Natural killer cell (primary cell): Measurements from ENCODE around the gene SCP2. TPM values are rescaled to one million over a fixed set of nuclear protein-coding genes. Genes with fewer than 3 reads are reported as not detected.

Experiments
- ATAC-seq, 3 donors: fragments of 150-1000 bp in 2 of 3; fragments of 200-7000 bp in 1 of 3; cut with Tn5 transposase; 1 replicate in 1 of 3; 2 replicates in 2 of 3; pipeline ENCODE4 v1.10.0; 2021; ENCODE audit warnings: mild to moderate bottlenecking in 2 of 3, moderate library complexity in 2 of 3
- DNase-seq, 2 donors: peaks; one replicate each; pipeline versions ENCODE4 v3.0.0 to v3.0.0-alpha.2; 2013 to 2021; ENCODE audit warnings: mixed read lengths in 1 of 2
- H3K27ac ChIP-seq: one replicate; pipeline ENCODE4 v1.5.1; 2013; ENCODE audit warnings: mild to moderate bottlenecking, low read length
- H3K27me3 ChIP-seq: one replicate; pipeline ENCODE4 v1.6.1; 2013; ENCODE audit warnings: low read length; ENCODE audit not compliant: control insufficient read depth, insufficient read depth
- H3K36me3 ChIP-seq: one replicate; pipeline ENCODE4 v1.6.1; 2013; ENCODE audit warnings: low read length; ENCODE audit not compliant: control insufficient read depth, insufficient read depth
- H3K4me1 ChIP-seq: one replicate; pipeline ENCODE4 v1.6.1; 2013; ENCODE audit warnings: low read length; ENCODE audit not compliant: control insufficient read depth, insufficient read depth
- H3K4me3 ChIP-seq: one replicate; pipeline ENCODE4 v1.5.1; 2013; ENCODE audit warnings: low read length
- H3K9me3 ChIP-seq: one replicate; pipeline ENCODE4 v1.6.1; 2013; ENCODE audit warnings: low read length; ENCODE audit not compliant: control insufficient read depth, insufficient read depth
- H3K27ac Mint-ChIP-seq, 2 donors: one replicate each; pipeline ENCODE4 v1.8.0; 2022; ENCODE audit warnings: mild to moderate bottlenecking in 2 of 2, mixed read lengths in 2 of 2, moderate library complexity in 1 of 2
- H3K27me3 Mint-ChIP-seq, 2 donors: one replicate each; pipeline ENCODE4 v1.8.0; 2022; ENCODE audit warnings: low read depth in 2 of 2, mixed read lengths in 2 of 2
- H3K36me3 Mint-ChIP-seq: one replicate; pipeline ENCODE4 v1.8.0; 2022; ENCODE audit warnings: mixed read lengths
- H3K4me1 Mint-ChIP-seq, 2 donors: one replicate each; pipeline ENCODE4 v1.8.0; 2022; ENCODE audit warnings: mixed read lengths in 2 of 2
- H3K4me3 Mint-ChIP-seq: one replicate; pipeline ENCODE4 v1.8.0; 2022; ENCODE audit warnings: mild to moderate bottlenecking, moderate library complexity, mixed read lengths
- H3K9me3 Mint-ChIP-seq, 2 donors: one replicate each; pipeline ENCODE4 v1.8.0; 2022; ENCODE audit warnings: mixed read lengths in 2 of 2
- CTCF ChIP-seq: fragments of 200-600 bp; IDR thresholded peaks from one replicate; pipeline ENCODE4 v1.8.0; 2022; ENCODE audit warnings: antibody characterized with exemption
- WGBS: methylation state at CpG from one replicate; pipeline ENCODE4 v1.1.7; 2013; ENCODE audit warnings: missing lambda C conversion rate; ENCODE audit not compliant: insufficient coverage; 5-methylcytosine and 5-hydroxymethylcytosine counted together
- intact Hi-C: fragments of 100-400 bp; cut with micrococcal nuclease; formaldehyde crosslinking; loops from one replicate; pipeline ENCODE4 v1.14.2; 2022
- total RNA-seq, 4 donors: library from RNA; stranded (reverse); fragments of 120-200 nt in 1 of 4; gene quantifications; one replicate each; pipeline versions ENCODE4 v1.2.3 to v1.2.4, GENCODE V29; 2013 to 2022

Gene SCP2
- total RNA-seq, 3 donors from 2014 or later (not counting 1 experiment from before 2014, with no cell fraction given): 90.0 to 118 (median 105) TPM

DNA sequence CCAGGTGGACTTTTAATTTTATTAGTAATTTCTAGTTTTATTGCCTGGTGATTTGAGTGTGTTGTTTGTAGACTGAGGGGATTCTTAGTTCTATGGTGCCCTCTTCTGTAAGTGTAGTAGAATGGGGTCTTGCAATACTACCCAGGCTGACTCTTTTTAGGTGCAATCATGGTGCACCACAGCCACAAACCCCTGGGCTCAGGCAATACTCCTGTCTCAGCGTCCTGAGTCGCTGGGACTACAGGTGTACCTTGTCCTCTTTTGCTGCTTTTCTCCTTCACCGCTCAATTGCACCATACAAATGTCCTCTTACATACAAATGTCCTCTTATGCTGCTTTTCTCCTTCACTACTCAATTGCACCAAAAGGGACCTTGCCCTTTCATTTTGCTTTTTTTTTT is 43.1 kb downstream of the SCP2 start:
- Histone ChIP-seq H3K4me1 (no peaks in the 10 kb centered on the region), H3K4me3 (no peak overlapping the region), H3K9me3 (no peaks in the 10 kb centered on the region), H3K27me3 (no peaks in the 10 kb centered on the region), H3K27ac (no peak overlapping the region), H3K36me3 (no peaks in the 10 kb centered on the region)
- Mint-ChIP-seq H3K4me3 (no peak overlapping the region), H3K4me1 (no peaks in the 10 kb centered on the region), H3K36me3 (no peaks in the 10 kb centered on the region), H3K9me3 (no peaks in the 10 kb centered on the region), H3K27me3 (no peaks in the 10 kb centered on the region), H3K27ac (no peak overlapping the region)
- no peak for TF ChIP-seq CTCF
- intact Hi-C loops: no loop called here
- 91% methylated on average over 3 of the region's 3 CpGs for WGBS
- DNase-seq (peak in 1 of 2 donors; percentile 25), ATAC-seq (no peak)

DNA sequence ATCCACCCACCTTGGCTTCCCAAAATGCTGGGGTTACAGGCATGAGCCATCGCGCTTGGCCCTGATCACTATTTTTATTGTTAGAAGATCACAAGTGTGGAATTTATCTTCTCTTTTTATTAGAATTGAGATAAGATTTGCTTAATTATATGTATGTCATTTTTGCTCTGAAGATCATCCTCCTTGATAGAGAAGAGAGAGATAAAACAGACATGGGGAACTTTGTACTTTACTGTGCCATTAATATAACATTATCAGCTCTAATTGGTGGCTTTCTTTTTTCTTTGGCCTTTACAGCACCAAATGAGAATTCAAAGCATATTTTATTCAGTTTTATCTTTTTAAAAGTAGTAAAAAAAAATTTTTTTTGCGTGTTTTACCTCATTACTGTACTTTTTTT is 46.8 kb downstream of the SCP2 start:
- Histone ChIP-seq H3K4me3 (no peak overlapping the region), H3K27ac (no peak overlapping the region), H3K36me3 (no peaks in the 10 kb centered on the region), H3K9me3 (no peaks in the 10 kb centered on the region), H3K27me3 (no peaks in the 10 kb centered on the region), H3K4me1 (no peaks in the 10 kb centered on the region)
- Mint-ChIP-seq H3K4me3 (no peak overlapping the region), H3K27me3 (no peaks in the 10 kb centered on the region), H3K36me3 (no peaks in the 10 kb centered on the region), H3K4me1 (peaks cover 5 to 6% of the 10 kb centered on the region in 2 donors), H3K9me3 (no peaks in the 10 kb centered on the region), H3K27ac (no peak overlapping the region)
- ATAC-seq (no peak), DNase-seq (no peak)
- TF ChIP-seq CTCF: no peak
- intact Hi-C loops: no loop called here
- no CpG with 5 or more reads among the region's 3 CpGs for WGBS

DNA sequence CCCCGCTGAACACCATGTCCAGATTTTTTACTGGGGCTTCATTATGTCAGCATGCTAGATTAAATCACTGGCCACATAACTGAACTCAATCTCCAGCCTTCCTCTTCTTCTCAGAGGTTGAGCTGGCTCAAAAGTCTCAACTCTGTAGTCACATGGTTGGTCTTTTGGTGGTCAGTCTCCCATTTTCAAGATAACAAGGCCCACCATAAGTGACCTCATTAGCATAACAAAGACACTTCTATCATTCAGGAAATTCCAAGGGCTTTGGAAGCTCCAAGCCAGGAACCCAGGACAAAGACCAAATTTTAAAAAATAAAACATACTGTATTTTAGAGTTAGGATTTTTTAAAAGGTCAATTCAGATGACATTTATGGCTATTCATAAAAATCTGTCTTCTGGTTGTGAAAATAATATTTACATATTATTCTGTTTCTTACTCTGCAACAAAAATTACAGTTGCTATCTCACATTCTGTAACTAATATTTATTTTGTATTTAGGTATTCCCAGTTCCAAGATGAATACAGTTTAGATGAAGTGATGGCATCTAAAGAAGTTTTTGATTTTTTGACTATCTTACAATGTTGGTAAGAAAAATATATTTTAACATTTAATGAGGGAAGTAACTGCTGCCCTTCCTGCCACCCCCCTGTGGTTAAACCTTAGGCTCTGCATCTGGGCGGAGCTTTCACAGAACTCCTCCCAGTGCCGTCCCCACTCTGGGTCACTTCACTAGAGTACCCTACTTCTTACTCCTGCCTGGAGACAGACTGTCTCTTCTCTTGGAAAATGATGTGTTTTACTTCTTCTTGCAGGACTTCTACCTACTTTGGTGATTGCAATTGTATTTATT is 49.3 kb downstream of the SCP2 start:
- H3K27ac Mint-ChIP-seq: no peak overlapping the region
- no peaks in the 10 kb centered on the region for H3K27me3 ChIP-seq
- peaks cover 5 to 6% of the 10 kb centered on the region in 2 donors for H3K4me1 Mint-ChIP-seq
- no peak overlapping the region for H3K4me3 ChIP-seq
- H3K9me3 Mint-ChIP-seq: no peaks in the 10 kb centered on the region
- H3K36me3 Mint-ChIP-seq: no peaks in the 10 kb centered on the region
- intact Hi-C loops: no loop called here
- H3K27ac ChIP-seq: no peak overlapping the region
- H3K4me1 ChIP-seq: no peaks in the 10 kb centered on the region
- WGBS: 73% methylated on average over 3 of the region's 3 CpGs
- H3K9me3 ChIP-seq: no peaks in the 10 kb centered on the region
- no peak overlapping the region for H3K4me3 Mint-ChIP-seq
- DNase-seq: no peak
- peak in 1 of 3 donors; percentile 38 for ATAC-seq
- H3K27me3 Mint-ChIP-seq: no peaks in the 10 kb centered on the region
- peaks cover 3% of the 10 kb centered on the region for H3K36me3 ChIP-seq
- no peak for TF ChIP-seq CTCF
